Measurements from ENCODE around the gene ICA1. TPM values are rescaled to one million over a fixed set of nuclear protein-coding genes. Genes with fewer than 3 reads are reported as not detected.

Gene ICA1
- total and polyA plus RNA-seq, 2 of the 4 experiments (the other 2 are of a cell fraction): not detected

DNA sequence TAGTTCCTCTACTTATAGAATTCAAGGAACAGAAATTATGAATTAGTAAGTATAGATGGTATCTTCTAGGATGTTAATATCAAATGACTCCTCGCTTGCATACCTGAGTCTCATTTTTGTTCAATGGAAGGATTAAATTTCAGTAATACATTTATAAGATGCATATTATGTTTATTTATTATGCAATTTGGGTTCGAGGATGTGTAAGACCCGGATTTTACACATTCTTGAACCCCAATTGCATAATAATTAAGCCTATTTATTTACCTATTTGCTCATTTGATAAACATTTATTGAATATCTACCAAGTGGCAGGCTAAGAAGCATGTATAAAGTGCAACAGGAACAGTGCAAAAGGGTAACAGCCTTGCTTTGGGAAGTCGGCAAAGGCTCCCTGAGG lies 52.6 kb downstream of the ICA1 start:
- H3K4ac ChIP-seq (ENCODE audit: low read depth, low read length): no peak overlapping the region
- peaks cover 3% of the 10 kb centered on the region; the same call in 1 of the 2 replicates for H3K27me3 ChIP-seq (ENCODE audit: control insufficient read depth, insufficient read depth, low read length)
- H2BK15ac ChIP-seq (ENCODE audit: low read depth, low read length): no peak overlapping the region
- no peak overlapping the region for H2AK5ac ChIP-seq (ENCODE audit: low read depth, low read length)
- H3K36me3 ChIP-seq (ENCODE audit: control insufficient read depth, insufficient read depth, low read length): no peaks in the 10 kb centered on the region
- intact Hi-C loops (cut with micrococcal nuclease) (no loop called here), dilution Hi-C loops (cut with HindIII; ENCODE audit: low sequenced_read_pairs, unreplicated experiment) (no loop called here), in situ Hi-C loops (cut with MboI; ENCODE audit: low sequenced_read_pairs) (loop anchor here (25.0 kb wide), 2 partner anchors 547 to 1097 kb away; no protein-coding TSS in a partner anchor)
- H3K4me1 ChIP-seq (ENCODE audit: control insufficient read depth, insufficient read depth, low read length): no peaks in the 10 kb centered on the region
- DNase-seq: no peak
- H3K9me3 ChIP-seq (ENCODE audit: control insufficient read depth, insufficient read depth, low read length): no peaks in the 10 kb centered on the region
- H4K91ac ChIP-seq (ENCODE audit: insufficient read depth, low read depth, low read length): no peak overlapping the region
- no peak for ATAC-seq (ENCODE audit: low read depth)
- no peak overlapping the region for H2BK120ac ChIP-seq (ENCODE audit: low read depth, low read length)
- no peak overlapping the region for H3K23ac ChIP-seq (ENCODE audit: low read depth, low read length)
- TF ChIP-seq, protein P1, sequence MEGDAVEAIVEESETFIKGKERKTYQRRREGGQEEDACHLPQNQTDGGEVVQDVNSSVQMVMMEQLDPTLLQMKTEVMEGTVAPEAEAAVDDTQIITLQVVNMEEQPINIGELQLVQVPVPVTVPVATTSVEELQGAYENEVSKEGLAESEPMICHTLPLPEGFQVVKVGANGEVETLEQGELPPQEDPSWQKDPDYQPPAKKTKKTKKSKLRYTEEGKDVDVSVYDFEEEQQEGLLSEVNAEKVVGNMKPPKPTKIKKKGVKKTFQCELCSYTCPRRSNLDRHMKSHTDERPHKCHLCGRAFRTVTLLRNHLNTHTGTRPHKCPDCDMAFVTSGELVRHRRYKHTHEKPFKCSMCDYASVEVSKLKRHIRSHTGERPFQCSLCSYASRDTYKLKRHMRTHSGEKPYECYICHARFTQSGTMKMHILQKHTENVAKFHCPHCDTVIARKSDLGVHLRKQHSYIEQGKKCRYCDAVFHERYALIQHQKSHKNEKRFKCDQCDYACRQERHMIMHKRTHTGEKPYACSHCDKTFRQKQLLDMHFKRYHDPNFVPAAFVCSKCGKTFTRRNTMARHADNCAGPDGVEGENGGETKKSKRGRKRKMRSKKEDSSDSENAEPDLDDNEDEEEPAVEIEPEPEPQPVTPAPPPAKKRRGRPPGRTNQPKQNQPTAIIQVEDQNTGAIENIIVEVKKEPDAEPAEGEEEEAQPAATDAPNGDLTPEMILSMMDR (conservative IDR thresholded peaks at IDR 0.05; ENCODE audit: low read depth, low read length): no peak
- no peak for TF ChIP-seq MXI1 (IDR thresholded peaks at IDR 0.05; ENCODE audit: borderline replicate concordance, low read depth, low read length)
- no peak for TF ChIP-seq BHLHE40 (IDR thresholded peaks at IDR 0.05; ENCODE audit: low read depth, low read length)
- TF ChIP-seq RFX5 (IDR thresholded peaks at IDR 0.05; ENCODE audit: low read depth, low read length): no peak
- no peak for TF ChIP-seq RAD21 (IDR thresholded peaks at IDR 0.05; ENCODE audit: low read length)
- TF ChIP-seq MAZ (IDR thresholded peaks at IDR 0.05; ENCODE audit: borderline replicate concordance, low read depth, low read length): no peak
- TF ChIP-seq RCOR1 (IDR thresholded peaks at IDR 0.05; ENCODE audit: insufficient replicate concordance, low read length): no peak
- no peak for TF ChIP-seq FOS (IDR thresholded peaks at IDR 0.05; ENCODE audit: low read depth, low read length)
- no peak overlapping the region for H3K4me3 ChIP-seq (ENCODE audit: insufficient read depth, low read depth, low read length)
- no peak overlapping the region for H3K56ac ChIP-seq (ENCODE audit: extremely low read depth, insufficient read depth, low read length)
- ChIA-PET POLR2A (ENCODE audit: unreplicated experiment) (no interaction called here), CTCF (no interaction called here)
- H2AFZ ChIP-seq (replicated peaks; ENCODE audit: low read length, poor library complexity): no peak overlapping the region
- no peak overlapping the region for H3K18ac ChIP-seq (ENCODE audit: low read depth, low read length)
- no peak overlapping the region for H3K9ac ChIP-seq (ENCODE audit: low read depth, low read length)
- H4K8ac ChIP-seq (ENCODE audit: low read depth in 2 of 2, low read length in 2 of 2): no peak overlapping the region
- H3K14ac ChIP-seq (replicated peaks; ENCODE audit: low read depth, low read length): no peak overlapping the region
- no TSS peak for BruUV-seq (replicated peaks)
- H2AK9ac ChIP-seq (replicated peaks; ENCODE audit: low read depth, low read length, poor library complexity): no peak overlapping the region
- no peaks in the 10 kb centered on the region for H3K79me1 ChIP-seq (ENCODE audit: low read depth in 1 of 2, low read length in 2 of 2)
- H4K20me1 ChIP-seq (ENCODE audit: insufficient read depth, low read length): no peaks in the 10 kb centered on the region
- no peak overlapping the region for H2BK20ac ChIP-seq (ENCODE audit: low read depth, low read length)
- H3K27ac ChIP-seq (ENCODE audit: insufficient read depth, low read length): no peak overlapping the region
- H4K5ac ChIP-seq (ENCODE audit: low read depth, low read length): no peak overlapping the region
- H3K9me1 ChIP-seq (ENCODE audit: insufficient read depth, low read length): no peaks in the 10 kb centered on the region
- no peak overlapping the region for H3K4me2 ChIP-seq (ENCODE audit: low read depth, low read length)
- no peak overlapping the region for H2BK5ac ChIP-seq (ENCODE audit: low read depth, low read length, poor library complexity, severe bottlenecking)
- WGBS, 2 experiments (ENCODE audit: extremely low coverage in 2 of 2, insufficient read length in 1 of 2): 57% methylated on average over 1 of the region's 4 CpGs; no CpG with 5 or more reads in 1 of the 2 experiments

Measured in IMR-90 (cell line).